ENCODE data around the gene TMEM151B.
"Not testable (repeated sequence)": the region's sequence is repeated elsewhere in the genome, so short reads cannot be mapped to it uniquely, and the experiment has no call there.

The TMEM151B gene

GRCh38 chr6:44269921-44270525 is at the start of gene TMEM151B:
TSS of gene TMEM151B (plus strand) at chr6:44270450. CDS start at chr6:44270743, 293 bp downstream.
- peak; percentile 56 for DNase-seq

DNA sequence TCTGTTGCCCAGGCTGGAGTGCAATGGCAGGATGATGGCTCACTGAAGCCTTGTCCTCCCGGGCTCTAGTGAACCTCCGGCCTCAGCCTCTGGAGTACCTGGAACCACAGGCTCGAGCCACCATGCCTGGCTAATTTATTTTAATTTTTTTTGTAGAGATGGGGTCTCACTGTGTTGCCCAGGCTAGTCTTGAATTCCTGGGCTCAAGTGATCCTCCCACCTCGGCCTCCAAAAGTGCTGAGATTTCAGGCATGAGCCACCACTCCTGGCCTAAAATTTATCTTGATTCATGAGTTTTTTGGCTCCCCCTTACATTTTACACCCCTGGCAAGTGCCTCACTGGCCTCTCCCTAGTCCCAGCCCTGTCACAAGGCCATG is 49.3 kb upstream of the TMEM151B start:
- DNase-seq = no peak

- DNase-seq = peak; percentile 57
Observed at GRCh38 chr6:44221291-44221960, 48.8 kb upstream of the TMEM151B start.

- no peak for DNase-seq
Observed at GRCh38 chr6:44221961-44222335, 48.3 kb upstream of the TMEM151B start.

GRCh38 chr6:44222486-44223318 is 47.5 kb upstream of the TMEM151B start:
- peak; percentile 63 for DNase-seq

DNA sequence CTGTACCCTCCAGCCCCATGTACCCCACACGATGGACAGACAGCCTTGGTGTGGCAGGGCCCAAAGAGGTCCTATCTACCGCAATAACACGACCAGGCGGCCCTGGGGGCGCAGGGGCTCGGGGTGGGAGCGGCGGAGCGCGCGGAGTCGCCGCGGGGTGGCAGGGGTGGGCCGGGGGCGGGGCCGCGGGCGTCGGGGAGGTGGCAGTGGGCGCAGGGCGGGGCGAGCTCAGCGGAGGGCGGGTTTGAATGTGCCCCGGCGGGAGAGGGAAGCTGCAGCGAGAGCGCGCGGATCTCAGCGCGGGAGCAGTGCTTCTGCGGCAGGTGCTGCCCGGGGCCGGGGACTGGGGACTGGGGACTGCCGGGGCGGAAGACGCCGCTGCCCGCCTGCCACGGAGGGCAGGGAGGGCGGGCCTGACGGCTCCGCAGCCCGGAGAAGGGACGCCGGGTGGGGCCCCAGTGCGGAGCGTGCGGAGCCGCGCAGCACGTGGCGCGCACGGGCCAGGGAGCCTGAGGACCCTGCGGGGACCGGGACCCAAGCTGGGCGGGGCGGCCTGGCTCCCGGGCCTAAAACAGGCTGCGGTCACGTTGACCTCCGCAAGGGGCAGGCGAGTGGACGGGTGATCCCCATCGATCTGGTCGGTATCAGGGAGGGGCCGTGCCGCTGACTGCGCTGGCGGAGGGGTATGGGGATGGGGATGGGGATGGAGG is 46.8 kb upstream of the TMEM151B start, which contains the start of gene SLC29A1:
Gene SLC29A1, plus strand, starts transcription at position 277 of the 710 bp plus-strand sequence. CDS start 3,719 bp downstream, outside the sequence.
- DNase-seq = peak; percentile 81

GRCh38 chr6:44224029-44224964 is 46.0 kb upstream of the TMEM151B start:
- no peak for DNase-seq

DNA sequence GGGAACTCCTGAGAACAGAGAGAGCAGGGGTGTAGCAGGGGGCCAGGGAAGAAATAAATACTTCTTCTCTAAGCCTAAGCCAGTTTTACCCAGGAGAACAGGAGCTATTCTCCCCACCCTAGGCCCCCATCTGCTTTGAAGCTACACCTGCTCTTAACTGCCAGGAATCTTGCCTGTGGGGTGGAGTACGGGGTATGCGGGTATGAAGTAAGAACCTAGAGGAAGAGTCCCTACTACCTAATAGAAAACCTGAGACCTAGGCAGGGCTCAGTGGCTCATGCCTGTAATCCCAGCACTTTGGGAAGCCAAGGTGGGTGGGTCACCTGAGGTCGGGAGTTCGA is 45.3 kb upstream of the TMEM151B start:
- DNase-seq = no peak

- DNase-seq = no peak
Observed at GRCh38 chr6:44225579-44226325, 44.5 kb upstream of the TMEM151B start.

DNA sequence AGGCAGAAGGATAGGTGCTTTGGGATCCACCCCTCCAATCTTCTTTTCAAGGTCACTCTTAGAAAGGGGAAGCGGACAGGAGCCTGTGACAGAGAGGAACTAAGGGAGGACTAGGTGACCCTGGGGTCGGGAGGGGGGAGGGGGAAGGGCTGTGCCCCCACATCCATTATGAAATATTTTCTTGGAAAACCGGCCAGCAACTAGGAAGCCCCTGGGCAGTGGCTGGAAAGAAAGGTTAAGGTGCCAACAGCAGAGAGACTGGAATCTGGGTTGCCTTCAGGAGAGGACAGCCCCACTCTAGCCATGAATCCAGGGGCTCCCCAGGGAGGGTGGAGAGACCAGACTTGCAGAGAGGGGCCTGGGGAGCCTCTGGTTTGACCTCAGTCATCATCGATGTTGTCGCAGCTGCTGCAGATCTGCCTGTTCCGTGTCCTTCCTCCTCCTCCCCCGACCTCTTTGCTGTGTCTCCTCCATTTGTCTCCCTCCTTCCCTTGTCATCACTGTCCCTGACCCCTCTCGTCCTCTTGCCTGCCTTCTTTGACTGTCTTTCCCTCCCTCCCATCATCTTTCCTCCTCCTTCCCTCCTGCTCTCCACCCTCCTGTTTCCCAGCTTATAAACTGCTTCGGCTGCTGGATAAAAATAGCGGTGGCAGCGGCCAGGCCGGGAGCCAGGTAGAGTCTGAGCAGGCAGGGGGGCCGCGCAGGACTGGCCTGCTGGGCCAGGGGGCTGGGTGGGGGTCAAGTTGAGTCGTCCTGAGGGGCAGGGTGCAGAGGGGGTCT is 43.7 kb upstream of the TMEM151B start:
- no peak for DNase-seq

DNA sequence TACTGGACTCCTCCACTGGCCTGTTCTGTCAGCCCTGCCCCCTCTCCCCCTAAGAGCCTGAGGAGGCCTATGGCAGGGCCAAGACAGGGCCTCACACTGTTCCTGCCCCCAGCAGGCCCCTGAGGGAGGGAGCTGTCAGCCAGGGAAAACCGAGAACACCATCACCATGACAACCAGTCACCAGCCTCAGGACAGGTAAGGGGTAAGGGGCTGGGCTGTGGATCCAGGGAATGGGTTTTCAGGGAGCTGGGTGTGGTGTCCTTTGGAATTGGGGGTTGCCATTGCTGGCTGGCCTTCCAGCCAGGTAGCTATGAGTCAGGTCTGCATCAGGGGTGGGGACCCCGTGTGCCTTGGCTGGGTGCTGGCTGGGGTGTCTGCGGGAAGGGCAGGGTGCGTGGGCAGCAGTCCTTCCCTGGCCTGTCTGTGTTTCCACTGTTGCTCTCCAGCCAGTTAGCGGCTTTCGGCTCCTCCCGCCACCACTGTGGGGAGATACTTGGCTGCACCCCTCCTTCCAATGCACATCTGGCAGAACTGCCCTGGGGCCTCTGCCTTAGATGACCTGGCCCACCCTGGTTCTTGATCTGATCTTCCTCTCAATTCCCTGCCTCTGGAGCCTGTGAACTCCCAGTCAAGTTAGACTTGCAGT is 43.0 kb upstream of the TMEM151B start:
- no peak for DNase-seq

DNA sequence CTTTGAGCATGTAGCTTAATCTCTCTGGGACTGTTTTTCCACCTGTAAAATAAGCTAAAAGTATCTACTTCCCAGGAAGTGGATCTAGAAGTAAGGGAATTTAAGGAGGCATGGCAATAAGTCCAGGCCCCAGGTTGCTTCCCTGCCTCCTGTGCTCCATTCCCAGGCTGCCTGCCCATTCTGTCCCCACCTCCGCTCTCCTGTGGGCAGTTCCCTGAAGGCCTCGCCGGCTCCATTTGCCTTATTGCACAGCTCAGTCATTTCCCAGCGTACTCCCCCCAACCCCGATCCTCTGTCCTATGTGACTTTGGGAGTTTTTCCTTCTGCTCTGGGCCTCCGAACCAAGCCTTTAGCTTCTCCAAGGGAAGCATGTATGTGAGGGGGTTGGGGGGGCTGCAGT is 42.2 kb upstream of the TMEM151B start:
- no peak for DNase-seq

- no peak for DNase-seq
Observed at GRCh38 chr6:44228433-44228832, 41.8 kb upstream of the TMEM151B start.

DNA sequence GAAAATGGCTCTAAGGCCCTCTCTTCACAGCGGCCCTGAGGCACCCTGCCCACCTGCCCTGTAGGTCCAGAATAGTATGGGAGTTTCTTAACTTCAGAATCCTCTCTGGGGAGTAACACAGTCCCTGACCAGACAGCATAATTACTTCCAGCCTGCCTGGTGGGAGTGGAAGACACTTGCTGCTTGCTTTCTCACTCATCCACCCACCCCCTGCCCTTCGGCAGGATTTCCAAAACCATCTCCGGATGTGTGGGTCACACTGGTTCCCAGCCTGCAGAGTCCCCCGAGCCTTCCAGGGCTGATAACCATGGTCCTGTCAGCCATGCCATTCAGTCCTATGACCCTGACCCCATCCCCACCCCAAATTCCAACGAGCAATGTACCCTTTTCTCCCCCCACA is 41.4 kb upstream of the TMEM151B start:
- no peak for DNase-seq

- no peak for DNase-seq
Observed at GRCh38 chr6:44229376-44230033, 40.7 kb upstream of the TMEM151B start.

- DNase-seq = no peak
Observed at GRCh38 chr6:44230034-44230675, 40.1 kb upstream of the TMEM151B start.

GRCh38 chr6:44231426-44231825 is 38.8 kb upstream of the TMEM151B start:
- DNase-seq = not testable (repeated sequence)

DNA sequence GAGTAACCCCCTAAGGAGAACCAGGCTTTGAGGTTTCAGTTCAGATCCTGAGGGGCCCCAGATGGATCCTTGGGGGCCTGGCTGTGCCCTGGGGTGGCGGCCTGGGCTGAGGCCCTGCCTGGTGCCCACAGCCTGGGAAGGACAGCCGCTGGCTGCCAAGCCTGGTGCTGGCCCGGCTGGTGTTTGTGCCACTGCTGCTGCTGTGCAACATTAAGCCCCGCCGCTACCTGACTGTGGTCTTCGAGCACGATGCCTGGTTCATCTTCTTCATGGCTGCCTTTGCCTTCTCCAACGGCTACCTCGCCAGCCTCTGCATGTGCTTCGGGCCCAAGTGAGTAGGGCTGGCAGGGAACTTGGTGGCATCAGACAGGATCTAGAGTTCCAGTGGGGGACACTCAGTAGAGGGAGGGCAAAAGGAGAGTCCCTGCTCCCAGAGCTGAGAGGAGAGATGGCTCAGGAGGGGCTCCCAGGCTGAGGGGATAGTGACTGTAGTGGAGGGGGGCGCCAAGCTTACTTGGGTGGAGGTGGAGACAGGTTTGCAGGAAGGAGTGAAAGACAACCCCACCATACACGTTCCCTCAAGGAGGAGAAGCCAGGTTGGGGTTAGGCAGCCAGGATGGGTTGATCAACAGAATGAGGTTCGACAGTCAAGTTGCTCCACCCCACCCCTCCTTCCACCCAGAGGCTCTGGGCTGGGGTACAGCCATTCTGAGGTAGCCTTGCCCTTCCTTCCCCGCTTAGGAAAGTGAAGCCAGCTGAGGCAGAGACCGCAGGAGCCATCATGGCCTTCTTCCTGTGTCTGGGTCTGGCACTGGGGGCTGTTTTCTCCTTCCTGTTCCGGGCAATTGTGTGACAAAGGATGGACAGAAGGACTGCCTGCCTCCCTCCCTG is 37.3 kb upstream of the TMEM151B start:
- no peak for DNase-seq

Measured in NCI-H2171 treated with DMSO at 0.1 percent for 48 hours (cell line).